Naive B cell (primary cell): ENCODE data around the gene PINK1. TPM values are rescaled to one million over a fixed set of nuclear protein-coding genes. Genes with fewer than 3 reads are reported as not detected.

Experiments used
- ATAC-seq, 2 donors: fragments of 150-1000 bp; cut with Tn5 transposase; 2 replicates each; pipeline ENCODE4 v1.10.0; 2021; ENCODE audit warnings: low read depth in 2 of 2, mild to moderate bottlenecking in 2 of 2, moderate library complexity in 2 of 2
- DNase-seq: peaks from one replicate; pipeline ENCODE4 v3.0.0; 2022
- H3K27ac Mint-ChIP-seq, 6 donors: one replicate each; pipeline ENCODE4 v1.8.0; 2020 to 2022; ENCODE audit warnings: mild to moderate bottlenecking in 6 of 6, mixed read lengths in 6 of 6, moderate library complexity in 5 of 6, inconsistent platforms in 2 of 6
- H3K27me3 Mint-ChIP-seq, 3 donors: one replicate each; pipeline ENCODE4 v1.8.0; 2021 to 2022; ENCODE audit warnings: mixed read lengths in 3 of 3, mild to moderate bottlenecking in 1 of 3
- H3K36me3 Mint-ChIP-seq, 2 donors: one replicate each; pipeline ENCODE4 v1.8.0; 2020 to 2022; ENCODE audit warnings: mixed read lengths in 2 of 2, inconsistent platforms in 1 of 2, mild to moderate bottlenecking in 1 of 2
- H3K4me1 Mint-ChIP-seq, 3 donors: one replicate each; pipeline ENCODE4 v1.8.0; 2020 to 2022; ENCODE audit warnings: mixed read lengths in 3 of 3, inconsistent platforms in 1 of 3, mild to moderate bottlenecking in 1 of 3, moderate library complexity in 1 of 3
- H3K4me3 Mint-ChIP-seq, 8 donors: one replicate each; pipeline ENCODE4 v1.8.0; 2020 to 2022; ENCODE audit warnings: mild to moderate bottlenecking in 8 of 8, mixed read lengths in 8 of 8, moderate library complexity in 8 of 8, inconsistent platforms in 2 of 8
- H3K9me3 Mint-ChIP-seq, 7 donors: one replicate each; pipeline ENCODE4 v1.8.0; 2020 to 2022; ENCODE audit warnings: mixed read lengths in 7 of 7, mild to moderate bottlenecking in 5 of 7, inconsistent platforms in 2 of 7, moderate library complexity in 1 of 7
- polyA plus RNA-seq, 6 donors: library from polyadenylated mRNA; unstranded; fragments of 300-500 nt; fragmentation: Illumina TruSeq; gene quantifications; one replicate each; pipeline ENCODE4 v1.2.3, GENCODE V29; 2021; ENCODE audit warnings: low read depth in 6 of 6

Gene PINK1
- polyA plus RNA-seq, 6 donors from 2014 or later: 9.1 to 21.0 (median 16.2) TPM

DNA sequence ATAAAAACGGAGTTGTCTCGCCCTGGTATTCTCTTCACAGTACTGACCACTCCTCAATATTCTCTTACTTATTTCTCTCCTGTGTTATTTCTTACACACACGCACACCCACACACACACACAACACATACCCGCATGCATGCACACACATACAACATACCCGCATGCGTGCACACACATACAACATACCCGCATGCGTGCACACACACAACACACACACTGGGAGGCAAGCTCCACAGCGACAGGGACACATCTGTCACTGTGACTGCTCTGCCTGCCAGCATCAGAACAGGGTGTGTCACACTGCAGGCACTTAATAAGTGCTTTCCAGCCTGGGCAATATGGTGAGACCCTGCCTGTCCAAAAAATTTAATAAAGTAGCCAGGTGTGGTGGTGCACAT lies 48.7 kb downstream of the PINK1 start:
- H3K27ac Mint-ChIP-seq: peak overlapping the region in 1 of 6 donors; percentile 61
- DNase-seq (no peak), ATAC-seq (no peak)
- H3K9me3 Mint-ChIP-seq: peaks cover 0 to 11% (median 6%) of the 10 kb centered on the region in 7 donors
- peaks cover 0 to 25% (median 23%) of the 10 kb centered on the region in 3 donors for H3K27me3 Mint-ChIP-seq
- H3K4me3 Mint-ChIP-seq: peak overlapping the region in 1 of 8 donors; percentile 47
- peaks cover 8 to 30% (median 20%) of the 10 kb centered on the region in 3 donors for H3K4me1 Mint-ChIP-seq
- peaks cover 4 to 5% of the 10 kb centered on the region in 2 donors for H3K36me3 Mint-ChIP-seq

DNA sequence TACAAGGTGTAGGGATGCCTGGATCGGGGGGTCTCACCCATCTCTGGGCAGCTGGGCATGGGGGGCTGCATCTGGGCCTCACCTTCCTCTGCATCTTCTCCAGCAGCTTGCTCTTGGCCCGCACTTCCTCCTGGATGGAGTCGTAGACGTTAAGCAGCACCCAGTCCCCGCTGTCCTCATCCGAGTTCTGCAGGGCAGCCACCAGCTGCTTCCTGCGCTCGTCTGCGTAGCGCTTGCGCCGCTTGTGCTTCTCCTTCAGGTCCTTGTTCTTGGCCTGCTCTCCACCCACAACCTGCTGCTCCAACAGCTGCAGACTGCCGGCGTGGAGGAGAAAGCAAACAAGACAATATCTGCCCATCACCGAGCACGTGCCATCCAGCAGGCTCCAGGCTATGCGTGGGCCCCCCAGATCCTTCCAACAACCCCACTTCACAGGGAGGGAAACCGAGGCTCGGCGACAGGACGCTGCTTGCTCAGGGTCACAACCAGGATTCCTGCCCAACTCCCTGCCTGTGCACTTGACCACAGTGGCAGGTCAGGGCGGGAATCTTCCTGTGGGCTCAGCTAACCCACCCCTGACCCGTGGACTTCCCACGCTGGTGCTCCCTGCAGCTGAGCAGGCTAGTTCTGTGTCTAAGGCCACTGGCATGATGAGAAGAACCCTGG lies 49.4 kb downstream of the PINK1 start:
- Mint-ChIP-seq H3K9me3 (peaks cover 0 to 4% (median 3%) of the 10 kb centered on the region in 7 donors), H3K36me3 (peaks cover 1 to 3% of the 10 kb centered on the region in 2 donors), H3K27me3 (peaks cover 0 to 25% (median 18%) of the 10 kb centered on the region in 3 donors), H3K4me3 (peak overlapping the region in 1 of 8 donors; percentile 15), H3K4me1 (peaks cover 8 to 30% (median 20%) of the 10 kb centered on the region in 3 donors), H3K27ac (no peak overlapping the region)
- DNase-seq (no peak), ATAC-seq (no peak)

- DNase-seq (no peak), ATAC-seq (no peak)
- Mint-ChIP-seq H3K27ac (no peak overlapping the region), H3K36me3 (no peaks in the 10 kb centered on the region), H3K4me1 (peaks cover 4 to 27% (median 15%) of the 10 kb centered on the region in 3 donors), H3K4me3 (peak overlapping the region in 1 of 8 donors; percentile 3), H3K27me3 (peaks cover 0 to 25% (median 24%) of the 10 kb centered on the region in 3 donors), H3K9me3 (no peaks in the 10 kb centered on the region)
Observed at GRCh38 chr1:20683614-20684013, 50.4 kb downstream of the PINK1 start.

GRCh38 chr1:20684050-20684620 lies 50.9 kb downstream of the PINK1 start:
- Mint-ChIP-seq H3K36me3 (no peaks in the 10 kb centered on the region), H3K9me3 (no peaks in the 10 kb centered on the region), H3K27ac (no peak overlapping the region), H3K4me1 (peaks cover 0 to 21% (median 11%) of the 10 kb centered on the region in 3 donors), H3K27me3 (peaks cover 0 to 25% (median 24%) of the 10 kb centered on the region in 3 donors), H3K4me3 (no peak overlapping the region)
- no peak for DNase-seq
- no peak for ATAC-seq

DNA sequence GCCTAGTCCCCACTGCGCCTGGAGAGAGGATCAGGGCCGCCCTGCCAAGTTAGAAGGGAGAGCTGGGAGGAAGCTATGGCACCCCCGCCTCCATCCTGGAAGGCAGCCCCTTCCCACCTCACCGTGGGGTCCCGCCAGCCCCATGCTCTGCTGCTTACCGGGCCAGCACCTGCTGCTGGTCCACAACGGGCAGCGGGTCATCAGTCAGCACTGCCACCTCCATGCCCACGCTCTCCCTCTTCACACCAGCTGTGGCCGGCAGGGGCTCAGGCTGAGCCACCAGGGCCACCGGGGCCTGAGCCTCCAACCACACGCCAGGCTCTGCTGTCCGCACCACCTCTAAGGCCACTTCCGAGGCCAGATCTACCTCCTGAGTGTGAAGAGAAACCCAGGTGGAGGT lies 51.4 kb downstream of the PINK1 start:
- ATAC-seq (no peak), DNase-seq (no peak)
- Mint-ChIP-seq H3K4me1 (peaks cover 0 to 16% (median 11%) of the 10 kb centered on the region in 3 donors), H3K36me3 (no peaks in the 10 kb centered on the region), H3K27ac (no peak overlapping the region), H3K9me3 (no peaks in the 10 kb centered on the region), H3K4me3 (no peak overlapping the region), H3K27me3 (peaks cover 0 to 25% (median 24%) of the 10 kb centered on the region in 3 donors)

DNA sequence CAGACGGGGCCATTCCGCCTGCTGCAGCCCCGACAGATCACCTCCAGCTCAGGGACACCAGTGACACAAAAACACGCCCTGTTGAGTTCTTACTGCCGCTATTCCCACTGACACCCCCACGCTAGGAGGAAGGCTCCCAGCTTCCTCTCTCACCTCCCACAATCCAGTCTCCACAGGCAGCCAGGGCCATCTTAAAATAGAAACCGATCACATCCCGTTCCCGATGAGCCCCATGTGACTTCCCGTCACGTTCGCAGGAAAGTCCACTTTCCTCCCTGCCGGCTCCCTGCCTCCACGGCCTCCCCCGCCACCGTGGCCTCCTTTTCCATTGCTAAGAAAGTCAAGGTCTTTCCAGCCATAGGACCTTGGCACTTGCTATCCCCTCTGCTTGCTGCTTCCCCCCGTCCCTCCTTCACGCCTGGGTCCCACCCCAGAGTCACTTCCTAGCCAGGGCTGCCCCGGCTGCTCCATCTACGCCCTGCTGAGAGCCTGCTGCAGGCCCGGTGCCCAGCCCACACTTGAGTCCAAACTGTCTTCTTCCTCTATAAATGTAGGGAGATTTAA lies 51.9 kb downstream of the PINK1 start:
- peak overlapping the region in 1 of 6 donors; percentile 88 for H3K27ac Mint-ChIP-seq

DNA sequence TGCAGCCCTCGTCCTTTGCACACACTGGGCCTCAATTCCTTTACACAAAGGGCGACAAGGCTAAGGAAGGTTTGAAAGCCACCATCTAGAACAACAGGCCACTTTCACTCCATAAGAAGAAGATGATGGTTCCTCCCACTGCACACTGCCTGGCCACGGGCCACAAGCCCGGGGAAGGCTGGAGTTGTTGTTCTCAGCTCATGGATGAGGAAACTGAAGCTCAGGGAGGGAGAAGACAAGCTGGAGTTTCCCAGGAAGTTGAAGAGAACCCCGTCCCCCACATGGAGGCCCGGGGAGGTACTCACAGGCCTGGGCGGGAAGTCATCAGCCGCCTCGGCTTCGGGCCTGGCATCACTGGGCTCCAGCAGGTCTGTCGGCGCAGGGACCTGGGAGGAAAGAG lies 52.5 kb downstream of the PINK1 start:
- peaks cover 0 to 12% (median 11%) of the 10 kb centered on the region in 3 donors for H3K4me1 Mint-ChIP-seq
- DNase-seq (no peak), ATAC-seq (no peak)
- H3K27me3 Mint-ChIP-seq: peaks cover 0 to 25% (median 24%) of the 10 kb centered on the region in 3 donors
- H3K9me3 Mint-ChIP-seq: no peaks in the 10 kb centered on the region
- no peaks in the 10 kb centered on the region for H3K36me3 Mint-ChIP-seq
- H3K4me3 Mint-ChIP-seq: no peak overlapping the region
- no peak overlapping the region for H3K27ac Mint-ChIP-seq

More for the DNA sequence above, 51.9 kb downstream of the PINK1 start:
- ATAC-seq (no peak), DNase-seq (no peak)
- no peak overlapping the region for H3K4me3 Mint-ChIP-seq
- no peaks in the 10 kb centered on the region for H3K9me3 Mint-ChIP-seq
- H3K4me1 Mint-ChIP-seq: peaks cover 0 to 14% (median 11%) of the 10 kb centered on the region in 3 donors
- no peaks in the 10 kb centered on the region for H3K36me3 Mint-ChIP-seq
- H3K27me3 Mint-ChIP-seq: peaks cover 0 to 25% (median 24%) of the 10 kb centered on the region in 3 donors

DNA sequence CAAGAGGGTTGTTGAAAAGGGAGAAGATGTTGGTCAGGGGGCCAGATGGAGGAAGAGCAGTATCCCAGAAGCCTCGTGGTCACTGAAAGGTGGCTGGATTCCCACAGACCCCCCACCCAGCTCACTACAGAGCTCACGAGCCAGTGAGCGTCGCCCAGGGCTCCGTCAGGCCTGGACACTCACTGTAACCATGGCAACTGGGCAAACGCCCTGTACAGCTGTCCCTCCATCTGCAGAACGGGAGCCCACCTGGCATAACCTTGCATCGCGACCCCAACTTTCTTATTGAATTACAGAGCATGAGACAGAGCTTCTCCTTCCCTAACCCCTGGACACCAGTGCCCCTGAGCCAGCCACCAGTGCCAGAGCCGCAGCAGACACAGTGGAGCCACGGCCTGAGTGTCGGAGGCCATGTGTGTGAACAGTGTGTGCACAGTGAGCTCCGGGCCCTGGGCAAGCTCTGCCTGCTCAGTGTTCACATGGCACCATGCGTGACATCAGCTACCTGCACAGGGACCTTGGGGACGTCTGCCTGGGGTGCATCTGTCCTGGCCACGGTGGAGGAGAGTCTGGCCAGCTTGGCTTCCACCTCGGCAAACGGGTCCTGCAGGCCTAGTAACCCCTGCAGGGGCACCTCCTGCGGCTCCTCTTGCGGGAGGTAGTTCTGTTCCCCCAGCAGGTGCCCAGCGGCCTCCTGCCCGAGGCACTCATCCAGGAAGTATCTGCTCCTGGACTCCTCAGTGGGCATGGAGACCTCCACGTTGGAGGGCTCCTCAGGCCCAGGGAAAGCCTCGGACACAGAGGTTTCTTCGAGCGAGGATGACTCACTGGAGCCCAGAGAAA lies 53.8 kb downstream of the PINK1 start:
- DNase-seq (no peak), ATAC-seq (no peak)
- Mint-ChIP-seq H3K9me3 (no peaks in the 10 kb centered on the region), H3K4me1 (peaks cover 0 to 11% (median 11%) of the 10 kb centered on the region in 3 donors), H3K27ac (peak overlapping the region in 1 of 6 donors; percentile 73), H3K27me3 (peaks cover 0 to 24% (median 20%) of the 10 kb centered on the region in 3 donors), H3K36me3 (no peaks in the 10 kb centered on the region), H3K4me3 (peak overlapping the region in 1 of 8 donors; percentile 66)

- peaks cover 0 to 2% (median 0%) of the 10 kb centered on the region in 7 donors for H3K9me3 Mint-ChIP-seq
- H3K36me3 Mint-ChIP-seq: no peaks in the 10 kb centered on the region
- H3K4me3 Mint-ChIP-seq: no peak overlapping the region
- DNase-seq (no peak), ATAC-seq (no peak)
- H3K27me3 Mint-ChIP-seq: peaks cover 0 to 30% (median 20%) of the 10 kb centered on the region in 3 donors
- peaks cover 0 to 8% (median 0%) of the 10 kb centered on the region in 3 donors for H3K4me1 Mint-ChIP-seq
- no peak overlapping the region for H3K27ac Mint-ChIP-seq
Observed at GRCh38 chr1:20689645-20690056, 56.4 kb downstream of the PINK1 start.

GRCh38 chr1:20691872-20692271 lies 58.6 kb downstream of the PINK1 start:
- H3K36me3 Mint-ChIP-seq: no peaks in the 10 kb centered on the region
- H3K9me3 Mint-ChIP-seq: peaks cover 0 to 2% (median 0%) of the 10 kb centered on the region in 7 donors
- no peak overlapping the region for H3K4me3 Mint-ChIP-seq
- DNase-seq (no peak), ATAC-seq (no peak)
- peaks cover 7 to 8% (median 8%) of the 10 kb centered on the region in 3 donors for H3K4me1 Mint-ChIP-seq
- peak overlapping the region in 1 of 6 donors; percentile 10 for H3K27ac Mint-ChIP-seq
- peaks cover 0 to 24% (median 0%) of the 10 kb centered on the region in 3 donors for H3K27me3 Mint-ChIP-seq

- Mint-ChIP-seq H3K27me3 (peaks cover 0 to 19% (median 0%) of the 10 kb centered on the region in 3 donors), H3K9me3 (peaks cover 0 to 2% (median 0%) of the 10 kb centered on the region in 7 donors), H3K4me3 (peak overlapping the region in 1 of 8 donors; percentile 60), H3K36me3 (no peaks in the 10 kb centered on the region), H3K4me1 (peaks cover 8 to 10% (median 10%) of the 10 kb centered on the region in 3 donors), H3K27ac (no peak overlapping the region)
- DNase-seq (no peak), ATAC-seq (no peak)
Observed at GRCh38 chr1:20693623-20694022, 60.4 kb downstream of the PINK1 start.

DNA sequence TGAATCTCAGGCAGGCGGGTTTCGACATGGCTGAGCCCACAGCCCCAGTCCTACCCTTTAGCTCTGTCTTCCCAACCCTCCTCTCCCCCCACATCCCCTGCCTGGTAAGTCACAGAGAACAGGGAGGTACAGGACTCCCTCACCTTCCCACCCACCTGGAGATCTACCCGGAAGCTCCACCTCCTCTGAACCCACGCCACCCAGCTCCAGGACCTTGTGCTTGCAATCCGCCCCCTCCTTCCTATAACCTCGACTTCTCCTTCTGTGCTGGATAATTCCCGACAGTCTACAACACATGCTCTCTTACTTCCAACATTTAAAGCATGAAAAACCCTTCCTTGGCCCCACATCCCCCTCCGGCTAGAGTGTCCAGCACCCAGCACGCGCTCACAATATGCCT lies 62.3 kb downstream of the PINK1 start:
- peaks cover 0 to 2% (median 0%) of the 10 kb centered on the region in 7 donors for H3K9me3 Mint-ChIP-seq
- no peaks in the 10 kb centered on the region for H3K36me3 Mint-ChIP-seq
- H3K27me3 Mint-ChIP-seq: peaks cover 0 to 19% (median 5%) of the 10 kb centered on the region in 3 donors
- peaks cover 8 to 10% (median 10%) of the 10 kb centered on the region in 3 donors for H3K4me1 Mint-ChIP-seq
- peak overlapping the region in 5 of 8 donors; percentile 89 to 97 (median 93) for H3K4me3 Mint-ChIP-seq
- H3K27ac Mint-ChIP-seq: peak overlapping the region in 1 of 6 donors; percentile 52
- DNase-seq (no peak), ATAC-seq (no peak)
